Natural killer cell (primary cell): ENCODE data around the gene STX10. TPM values are rescaled to one million over a fixed set of nuclear protein-coding genes. Genes with fewer than 3 reads are reported as not detected.
"Not testable (repeated sequence)": the region's sequence is repeated elsewhere in the genome, so short reads cannot be mapped to it uniquely, and the experiment has no call there.

Experiments used
- ATAC-seq, 3 donors: fragments of 150-1000 bp in 2 of 3; fragments of 200-7000 bp in 1 of 3; cut with Tn5 transposase; 1 replicate in 1 of 3; 2 replicates in 2 of 3; pipeline ENCODE4 v1.10.0; 2021; ENCODE audit warnings: mild to moderate bottlenecking in 2 of 3, moderate library complexity in 2 of 3
- DNase-seq, 2 donors: peaks; one replicate each; pipeline versions ENCODE4 v3.0.0 to v3.0.0-alpha.2; 2013 to 2021; ENCODE audit warnings: mixed read lengths in 1 of 2
- H3K27ac ChIP-seq: one replicate; pipeline ENCODE4 v1.5.1; 2013; ENCODE audit warnings: mild to moderate bottlenecking, low read length
- H3K27me3 ChIP-seq: one replicate; pipeline ENCODE4 v1.6.1; 2013; ENCODE audit warnings: low read length; ENCODE audit not compliant: control insufficient read depth, insufficient read depth
- H3K36me3 ChIP-seq: one replicate; pipeline ENCODE4 v1.6.1; 2013; ENCODE audit warnings: low read length; ENCODE audit not compliant: control insufficient read depth, insufficient read depth
- H3K4me1 ChIP-seq: one replicate; pipeline ENCODE4 v1.6.1; 2013; ENCODE audit warnings: low read length; ENCODE audit not compliant: control insufficient read depth, insufficient read depth
- H3K4me3 ChIP-seq: one replicate; pipeline ENCODE4 v1.5.1; 2013; ENCODE audit warnings: low read length
- H3K9me3 ChIP-seq: one replicate; pipeline ENCODE4 v1.6.1; 2013; ENCODE audit warnings: low read length; ENCODE audit not compliant: control insufficient read depth, insufficient read depth
- H3K27ac Mint-ChIP-seq, 2 donors: one replicate each; pipeline ENCODE4 v1.8.0; 2022; ENCODE audit warnings: mild to moderate bottlenecking in 2 of 2, mixed read lengths in 2 of 2, moderate library complexity in 1 of 2
- H3K27me3 Mint-ChIP-seq, 2 donors: one replicate each; pipeline ENCODE4 v1.8.0; 2022; ENCODE audit warnings: low read depth in 2 of 2, mixed read lengths in 2 of 2
- H3K36me3 Mint-ChIP-seq: one replicate; pipeline ENCODE4 v1.8.0; 2022; ENCODE audit warnings: mixed read lengths
- H3K4me1 Mint-ChIP-seq, 2 donors: one replicate each; pipeline ENCODE4 v1.8.0; 2022; ENCODE audit warnings: mixed read lengths in 2 of 2
- H3K4me3 Mint-ChIP-seq: one replicate; pipeline ENCODE4 v1.8.0; 2022; ENCODE audit warnings: mild to moderate bottlenecking, moderate library complexity, mixed read lengths
- H3K9me3 Mint-ChIP-seq, 2 donors: one replicate each; pipeline ENCODE4 v1.8.0; 2022; ENCODE audit warnings: mixed read lengths in 2 of 2
- CTCF ChIP-seq: fragments of 200-600 bp; IDR thresholded peaks from one replicate; pipeline ENCODE4 v1.8.0; 2022; ENCODE audit warnings: antibody characterized with exemption
- WGBS: methylation state at CpG from one replicate; pipeline ENCODE4 v1.1.7; 2013; ENCODE audit warnings: missing lambda C conversion rate; ENCODE audit not compliant: insufficient coverage; 5-methylcytosine and 5-hydroxymethylcytosine counted together
- intact Hi-C: fragments of 100-400 bp; cut with micrococcal nuclease; formaldehyde crosslinking; loops from one replicate; pipeline ENCODE4 v1.14.2; 2022
- total RNA-seq, 4 donors: library from RNA; stranded (reverse); fragments of 120-200 nt in 1 of 4; gene quantifications; one replicate each; pipeline versions ENCODE4 v1.2.3 to v1.2.4, GENCODE V29; 2013 to 2022

Gene STX10
- total RNA-seq, 3 donors from 2014 or later (not counting 1 experiment from before 2014, with no cell fraction given), result 39.2 to 46.9 (median 42.0) TPM

GRCh38 chr19:13190781-13191540 lies 40.8 kb upstream of the STX10 start:
- H3K27ac ChIP-seq, result no peak overlapping the region
- H3K27me3 Mint-ChIP-seq, result no peaks in the 10 kb centered on the region
- no peaks in the 10 kb centered on the region for H3K9me3 ChIP-seq
- H3K27ac Mint-ChIP-seq, result no peak overlapping the region
- 82% methylated on average over 19 of the region's 19 CpGs for WGBS
- H3K4me1 Mint-ChIP-seq, result peaks cover 16 to 23% of the 10 kb centered on the region in 2 donors
- H3K4me3 ChIP-seq, result no peak overlapping the region
- no peaks in the 10 kb centered on the region for H3K36me3 Mint-ChIP-seq
- no peak for TF ChIP-seq CTCF
- no peaks in the 10 kb centered on the region for H3K9me3 Mint-ChIP-seq
- no peaks in the 10 kb centered on the region for H3K27me3 ChIP-seq
- no peak overlapping the region for H3K4me3 Mint-ChIP-seq
- peaks cover 55% of the 10 kb centered on the region for H3K4me1 ChIP-seq
- H3K36me3 ChIP-seq, result no peaks in the 10 kb centered on the region
- intact Hi-C loops, result no loop called here
- ATAC-seq (no peak), DNase-seq (no peak)

GRCh38 chr19:13189600-13189999 lies 39.4 kb upstream of the STX10 start:
- Histone ChIP-seq H3K4me1 (peaks cover 47% of the 10 kb centered on the region), H3K27ac (no peak overlapping the region), H3K27me3 (no peaks in the 10 kb centered on the region), H3K36me3 (no peaks in the 10 kb centered on the region), H3K4me3 (no peak overlapping the region), H3K9me3 (no peaks in the 10 kb centered on the region)
- Mint-ChIP-seq H3K4me1 (peaks cover 15 to 22% of the 10 kb centered on the region in 2 donors), H3K4me3 (no peak overlapping the region), H3K36me3 (no peaks in the 10 kb centered on the region), H3K27me3 (no peaks in the 10 kb centered on the region), H3K27ac (no peak overlapping the region), H3K9me3 (no peaks in the 10 kb centered on the region)
- intact Hi-C loops, result no loop called here
- TF ChIP-seq CTCF, result no peak
- 72% methylated on average over 3 of the region's 4 CpGs for WGBS
- peak in 1 of 3 donors; percentile 42 for ATAC-seq
- no peak for DNase-seq

GRCh38 chr19:13187419-13187818 lies 37.2 kb upstream of the STX10 start:
- Histone ChIP-seq H3K4me1 (peaks cover 49% of the 10 kb centered on the region), H3K36me3 (no peaks in the 10 kb centered on the region), H3K27me3 (no peaks in the 10 kb centered on the region), H3K4me3 (no peak overlapping the region), H3K9me3 (no peaks in the 10 kb centered on the region), H3K27ac (no peak overlapping the region)
- TF ChIP-seq CTCF, result no peak
- DNase-seq (no peak), ATAC-seq (no peak)
- Mint-ChIP-seq H3K4me1 (peaks cover 15 to 19% of the 10 kb centered on the region in 2 donors), H3K36me3 (no peaks in the 10 kb centered on the region), H3K9me3 (no peaks in the 10 kb centered on the region), H3K27me3 (no peaks in the 10 kb centered on the region), H3K4me3 (no peak overlapping the region), H3K27ac (peak overlapping the region; percentile 4 to 5)
- intact Hi-C loops, result no loop called here
- WGBS, result 88% methylated on average over 4 of the region's 4 CpGs

- H3K4me1 Mint-ChIP-seq, result peaks cover 21 to 26% of the 10 kb centered on the region in 2 donors
- ATAC-seq, H3K36me3 ChIP-seq, intact Hi-C loops, H3K36me3 Mint-ChIP-seq, H3K9me3 Mint-ChIP-seq, DNase-seq, H3K27me3 ChIP-seq, H3K4me3 ChIP-seq, H3K4me3 Mint-ChIP-seq, H3K9me3 ChIP-seq, H3K27me3 Mint-ChIP-seq, H3K27ac Mint-ChIP-seq, H3K27ac ChIP-seq: not testable (repeated sequence)
- WGBS, result 95% methylated on average over 38 of the region's 38 CpGs
- peaks cover 56% of the 10 kb centered on the region for H3K4me1 ChIP-seq
Measured at GRCh38 chr19:13186688-13187087, 36.5 kb upstream of the STX10 start.

- H3K27ac Mint-ChIP-seq, ATAC-seq, H3K36me3 ChIP-seq, H3K27me3 ChIP-seq, intact Hi-C loops, H3K9me3 Mint-ChIP-seq, H3K27ac ChIP-seq, H3K4me3 ChIP-seq, H3K36me3 Mint-ChIP-seq, H3K4me3 Mint-ChIP-seq, H3K9me3 ChIP-seq, DNase-seq, H3K27me3 Mint-ChIP-seq: not testable (repeated sequence)
- peaks cover 56% of the 10 kb centered on the region for H3K4me1 ChIP-seq
- WGBS, result 89% methylated on average over 22 of the region's 22 CpGs
- peaks cover 21 to 29% of the 10 kb centered on the region in 2 donors for H3K4me1 Mint-ChIP-seq
Measured at GRCh38 chr19:13185763-13186657, 35.8 kb upstream of the STX10 start.
